GM19351 (cell line): ENCODE data around the gene CS.
"Not testable (repeated sequence)": the region's sequence is repeated elsewhere in the genome, so short reads cannot be mapped to it uniquely, and the experiment has no call there.

Experiments used
- ATAC-seq: cut with Tn5 transposase; IDR thresholded peaks from one replicate; pipeline ENCODE4 v1.9.1; 2021; ENCODE audit warnings: mild to moderate bottlenecking, moderate library complexity; ENCODE audit not compliant: unreplicated experiment

Gene CS

GRCh38 chr12:56321610-56322009 lies 21.5 kb upstream of the CS start:
- not testable (repeated sequence) for ATAC-seq

GRCh38 chr12:56321027-56321426 lies 20.9 kb upstream of the CS start:
- no peak for ATAC-seq

GRCh38 chr12:56317675-56318074 lies 17.5 kb upstream of the CS start:
- no peak for ATAC-seq

GRCh38 chr12:56315622-56316473 lies 15.7 kb upstream of the CS start, which contains the start of gene CNPY2:
CNPY2 (minus strand) TSS chr12:56315988; CDS start chr12:56315217, 771 bp downstream.
- ATAC-seq = peak; percentile 88

GRCh38 chr12:56315249-56315621 lies 15.1 kb upstream of the CS start:
- ATAC-seq = no peak

GRCh38 chr12:56311003-56311402 lies 10.9 kb upstream of the CS start:
- no peak for ATAC-seq

- no peak for ATAC-seq
Observed at GRCh38 chr12:56308714-56309113, 8.6 kb upstream of the CS start.

- ATAC-seq = no peak
Observed at GRCh38 chr12:56307221-56307965, 7.3 kb upstream of the CS start.

GRCh38 chr12:56304872-56305590 lies 4.9 kb upstream of the CS start:
- ATAC-seq = no peak

GRCh38 chr12:56304276-56304675 lies 4.1 kb upstream of the CS start:
- ATAC-seq = no peak

GRCh38 chr12:56300644-56301464 lies 724 bp upstream of the CS start:
- no peak for ATAC-seq

GRCh38 chr12:56299308-56299852 lies 750 bp downstream of the CS start:
- ATAC-seq = no peak

GRCh38 chr12:56298828-56299227 lies 1.3 kb downstream of the CS start:
- no peak for ATAC-seq

- no peak for ATAC-seq
Observed at GRCh38 chr12:56297400-56297799, 2.7 kb downstream of the CS start.

- ATAC-seq = no peak
Observed at GRCh38 chr12:56296295-56296694, 3.8 kb downstream of the CS start.

- no peak for ATAC-seq
Observed at GRCh38 chr12:56293795-56294194, 6.3 kb downstream of the CS start.

- ATAC-seq = no peak
Observed at GRCh38 chr12:56288705-56289387, 11.3 kb downstream of the CS start.

GRCh38 chr12:56286044-56286830 lies 13.9 kb downstream of the CS start:
- no peak for ATAC-seq

- ATAC-seq = not testable (repeated sequence)
Observed at GRCh38 chr12:56284263-56284662, 15.9 kb downstream of the CS start.
